Left lobe of liver (tissue), 2 donors: ENCODE results near the gene PRM1. TPM values are rescaled to one million over a fixed set of nuclear protein-coding genes. Genes with fewer than 3 reads are reported as not detected.

ENCODE experiments used
- ATAC-seq: fragments of 200-7000 bp; cut with Tn5 transposase; one replicate; pipeline ENCODE4 v1.9.1; 2020; ENCODE audit warnings: mild to moderate bottlenecking, moderate library complexity
- DNase-seq: peaks from one replicate; pipeline ENCODE4 v3.0.0-alpha.2; 2020; ENCODE audit warnings: low spot score
- total RNA-seq: library from RNA; stranded (reverse); gene quantifications from one replicate; pipeline ENCODE4 v1.2.1, GENCODE V29; 2021
- donor health status: DM: no; HTN: no; CAD: no; lungs with moderate emphysema.
- donor health status: DM: no; HTN: yes; CAD: no.

The PRM1 gene
- total RNA-seq, 1 donor from 2014 or later, result not detected

GRCh38 chr16:11254913-11255736, 26.0 kb downstream of the PRM1 start:
- peak; percentile 55 for DNase-seq
- ATAC-seq, result no peak

- no peak for ATAC-seq
- DNase-seq, result no peak
These were observed 26.9 kb downstream of the PRM1 start for GRCh38 chr16:11253995-11254912.

GRCh38 chr16:11253009-11253994, 27.8 kb downstream of the PRM1 start:
- DNase-seq (no peak), ATAC-seq (no peak)

GRCh38 chr16:11252482-11252931, 28.6 kb downstream of the PRM1 start:
- ATAC-seq (no peak), DNase-seq (no peak)

- ATAC-seq (no peak), DNase-seq (no peak)
These were observed 29.3 kb downstream of the PRM1 start for GRCh38 chr16:11251525-11252481.

GRCh38 chr16:11250786-11251524, 30.2 kb downstream of the PRM1 start:
- ATAC-seq, result no peak
- DNase-seq, result no peak

- ATAC-seq, result no peak
- no peak for DNase-seq
These were observed 30.9 kb downstream of the PRM1 start for GRCh38 chr16:11250091-11250785.

- ATAC-seq (no peak), DNase-seq (no peak)
These were observed 31.7 kb downstream of the PRM1 start for GRCh38 chr16:11249233-11250061.

GRCh38 chr16:11248133-11248532, 33.0 kb downstream of the PRM1 start:
- DNase-seq (no peak), ATAC-seq (no peak)

- DNase-seq (no peak), ATAC-seq (peak; percentile 86)
These were observed 35.1 kb downstream of the PRM1 start for GRCh38 chr16:11245988-11246387.

- peak; percentile 93 for ATAC-seq
These were observed 35.9 kb downstream of the PRM1 start for GRCh38 chr16:11245222-11245737.

GRCh38 chr16:11242658-11243057, 38.5 kb downstream of the PRM1 start:
- ATAC-seq (no peak), DNase-seq (no peak)

More at GRCh38 chr16:11245222-11245737, 35.9 kb downstream of the PRM1 start:
- DNase-seq, result peak; percentile 72

- ATAC-seq (no peak), DNase-seq (no peak)
These were observed 39.5 kb downstream of the PRM1 start for GRCh38 chr16:11241480-11242204.

GRCh38 chr16:11240636-11241473, 40.3 kb downstream of the PRM1 start:
- DNase-seq (no peak), ATAC-seq (no peak)
